Stimulated activated naive CD8-positive, alpha-beta T cell treated with anti-CD3 and anti-CD28 coated beads, Interleukin-15, Interleukin-2, amounts not matched to agents 100 ng/mL and 50 ng/mL, for 24 hours (primary cell): ENCODE results near the gene MED14.

Experiments used
- H3K27ac Mint-ChIP-seq: one replicate; pipeline ENCODE4 v1.8.0; 2021; ENCODE audit warnings: mild to moderate bottlenecking, mixed read lengths
- H3K27me3 Mint-ChIP-seq: one replicate; pipeline ENCODE4 v1.8.0; 2021; ENCODE audit warnings: mixed read lengths
- H3K36me3 Mint-ChIP-seq: one replicate; pipeline ENCODE4 v1.8.0; 2021; ENCODE audit warnings: low read depth, mixed read lengths
- H3K4me1 Mint-ChIP-seq: one replicate; pipeline ENCODE4 v1.8.0; 2021; ENCODE audit warnings: low read depth, mixed read lengths
- H3K4me3 Mint-ChIP-seq: one replicate; pipeline ENCODE4 v1.8.0; 2021; ENCODE audit warnings: mild to moderate bottlenecking, mixed read lengths
- H3K9me3 Mint-ChIP-seq: one replicate; pipeline ENCODE4 v1.8.0; 2021; ENCODE audit warnings: mixed read lengths

MED14 gene

DNA sequence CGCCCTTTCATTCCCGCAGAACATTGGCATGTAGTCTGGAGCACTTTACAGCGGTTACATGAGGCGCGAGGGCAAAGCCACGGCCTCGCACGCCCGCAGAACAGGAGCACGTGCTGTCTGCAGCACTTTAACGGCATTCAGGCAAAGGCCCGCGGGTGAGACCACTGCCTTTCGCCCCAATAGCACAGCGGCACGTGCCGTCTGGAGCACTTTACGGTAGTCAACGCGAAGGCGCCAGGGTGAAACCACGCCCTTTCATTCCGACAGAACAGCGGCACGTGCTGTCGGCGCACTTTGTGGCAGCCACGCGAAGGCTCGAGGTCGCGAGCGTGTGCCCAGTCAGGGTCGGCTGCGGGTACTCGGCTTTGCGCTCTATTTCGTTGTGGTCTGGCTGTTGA, 112.2 kb downstream of the MED14 start, which contains the start of gene MPC1L:
Gene MPC1L (plus strand): TSS at position 290 of the 398 bp plus-strand sequence. CDS start 138 bp downstream, outside the sequence.
- no peaks in the 10 kb centered on the region for H3K9me3 Mint-ChIP-seq
- H3K4me1 Mint-ChIP-seq: no peaks in the 10 kb centered on the region
- peaks cover 12% of the 10 kb centered on the region for H3K36me3 Mint-ChIP-seq
- no peak within 1 kb of the TSS for H3K4me3 Mint-ChIP-seq
- no peaks in the 10 kb centered on the region for H3K27me3 Mint-ChIP-seq
- no peak within 1 kb of the TSS for H3K27ac Mint-ChIP-seq

DNA sequence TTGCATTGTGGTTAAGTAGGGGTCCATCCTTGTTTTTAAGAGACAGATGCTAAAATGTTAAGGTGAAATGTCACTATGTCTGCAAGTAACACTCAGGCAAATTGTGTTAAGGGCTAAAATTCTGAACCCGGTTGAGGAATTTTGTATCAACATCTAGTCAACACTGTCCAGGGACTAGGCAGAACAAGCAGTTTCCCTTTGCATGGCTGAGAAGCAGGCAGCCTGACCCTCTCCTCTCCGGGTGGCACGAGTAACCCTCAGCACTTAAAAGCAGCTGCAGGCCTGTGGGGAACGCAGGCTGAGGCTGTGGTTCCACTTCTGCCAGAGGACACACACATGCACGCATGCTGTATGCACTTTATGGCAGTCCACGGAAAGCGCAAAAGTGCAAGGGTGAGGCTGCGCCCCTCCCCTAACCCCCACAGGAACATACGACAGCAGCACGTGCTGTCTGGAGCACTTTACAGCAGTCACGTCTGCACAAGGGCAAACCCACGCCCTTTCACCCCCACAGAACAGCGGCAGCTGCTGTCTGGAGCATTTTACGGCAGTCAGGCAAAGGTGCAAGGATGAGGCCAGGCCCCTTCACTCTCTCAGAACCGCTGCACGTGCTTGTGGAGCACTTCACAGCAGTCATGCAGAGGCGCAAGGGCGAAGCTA, 112.7 kb downstream of the MED14 start:
- H3K9me3 Mint-ChIP-seq: no peaks in the 10 kb centered on the region
- no peak overlapping the region for H3K4me3 Mint-ChIP-seq
- H3K36me3 Mint-ChIP-seq: peaks cover 7% of the 10 kb centered on the region
- no peaks in the 10 kb centered on the region for H3K4me1 Mint-ChIP-seq
- no peaks in the 10 kb centered on the region for H3K27me3 Mint-ChIP-seq
- H3K27ac Mint-ChIP-seq: no peak overlapping the region

DNA sequence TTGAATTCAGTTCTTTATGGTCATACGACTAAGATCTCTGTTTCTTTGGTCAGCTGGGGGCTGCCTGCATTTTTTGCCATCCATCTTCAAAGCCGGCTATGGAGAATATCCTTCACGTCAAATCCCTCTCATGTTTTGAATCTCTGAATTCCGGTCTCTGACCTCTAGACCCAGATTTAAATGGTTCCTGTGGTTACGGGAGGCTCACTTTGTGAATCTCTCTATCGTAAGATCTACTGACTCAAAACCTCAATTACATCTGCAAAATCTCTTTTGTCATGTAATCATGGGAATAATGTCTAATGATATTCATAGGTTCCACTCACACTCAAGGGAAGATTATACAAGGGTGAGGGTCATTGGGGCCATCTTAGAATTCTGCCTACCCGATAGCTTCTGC, 117.8 kb downstream of the MED14 start:
- no peaks in the 10 kb centered on the region for H3K36me3 Mint-ChIP-seq
- H3K4me1 Mint-ChIP-seq: no peaks in the 10 kb centered on the region
- no peak overlapping the region for H3K4me3 Mint-ChIP-seq
- no peaks in the 10 kb centered on the region for H3K9me3 Mint-ChIP-seq
- no peak overlapping the region for H3K27ac Mint-ChIP-seq
- no peaks in the 10 kb centered on the region for H3K27me3 Mint-ChIP-seq

DNA sequence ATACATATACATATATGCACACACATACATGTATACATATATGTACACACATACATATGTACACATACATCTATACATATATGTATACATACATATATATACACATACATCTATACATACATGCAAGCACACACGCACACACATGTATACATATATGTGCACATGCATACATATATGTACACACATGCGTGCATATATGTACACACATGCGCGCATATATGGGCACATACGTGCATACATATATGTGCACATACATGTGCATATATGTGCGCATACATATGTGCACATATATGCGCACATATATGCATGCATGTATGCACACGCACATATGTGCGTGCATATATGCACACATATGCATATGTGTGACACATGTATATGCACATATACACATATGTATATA, 119.4 kb downstream of the MED14 start:
- no peaks in the 10 kb centered on the region for H3K9me3 Mint-ChIP-seq
- no peaks in the 10 kb centered on the region for H3K4me1 Mint-ChIP-seq
- H3K4me3 Mint-ChIP-seq: no peak overlapping the region
- H3K27me3 Mint-ChIP-seq: no peaks in the 10 kb centered on the region
- H3K36me3 Mint-ChIP-seq: no peaks in the 10 kb centered on the region
- H3K27ac Mint-ChIP-seq: no peak overlapping the region

DNA sequence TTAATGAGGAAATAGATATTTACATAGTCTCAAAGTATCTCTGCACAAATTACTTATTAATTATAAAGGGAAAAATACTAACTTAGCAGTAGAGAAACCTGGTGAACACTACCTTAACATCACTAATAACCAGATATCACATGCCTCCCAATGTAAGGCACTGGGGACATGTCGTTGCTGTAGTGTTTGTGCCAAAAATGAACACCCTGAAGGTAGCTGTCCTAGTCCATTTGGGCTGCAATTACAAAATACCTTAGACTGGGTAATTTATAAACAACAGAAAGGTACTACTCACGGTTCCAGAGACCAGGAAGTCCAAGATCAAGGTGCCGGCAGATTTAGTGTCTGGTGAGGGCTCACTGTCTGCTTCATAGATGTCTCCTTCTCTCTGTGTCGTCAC, 122.8 kb downstream of the MED14 start:
- Mint-ChIP-seq H3K9me3 (no peaks in the 10 kb centered on the region), H3K4me3 (no peak overlapping the region), H3K4me1 (no peaks in the 10 kb centered on the region), H3K27ac (no peak overlapping the region), H3K36me3 (no peaks in the 10 kb centered on the region), H3K27me3 (no peaks in the 10 kb centered on the region)

DNA sequence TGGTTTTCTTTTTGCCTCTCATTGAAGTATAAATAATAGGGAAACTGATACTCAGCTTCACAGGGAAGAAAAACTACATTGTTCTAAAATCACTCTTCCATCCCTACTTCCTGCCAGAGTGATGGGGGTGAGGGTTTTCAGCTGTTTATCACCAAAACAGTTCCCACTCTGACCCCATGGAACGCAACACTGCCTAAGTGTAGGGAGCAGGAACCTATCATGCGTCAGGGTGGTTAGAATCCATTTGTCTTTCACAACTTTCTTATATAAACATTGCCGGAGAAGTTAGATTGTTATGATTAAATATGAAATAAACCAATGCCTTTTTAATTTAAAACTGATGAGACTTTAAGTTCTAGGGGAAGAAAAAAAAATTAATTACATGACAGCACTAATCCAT, 128.0 kb downstream of the MED14 start:
- H3K4me3 Mint-ChIP-seq: no peak overlapping the region
- no peaks in the 10 kb centered on the region for H3K9me3 Mint-ChIP-seq
- no peak overlapping the region for H3K27ac Mint-ChIP-seq
- H3K36me3 Mint-ChIP-seq: peaks cover 14% of the 10 kb centered on the region
- no peaks in the 10 kb centered on the region for H3K4me1 Mint-ChIP-seq
- H3K27me3 Mint-ChIP-seq: no peaks in the 10 kb centered on the region

DNA sequence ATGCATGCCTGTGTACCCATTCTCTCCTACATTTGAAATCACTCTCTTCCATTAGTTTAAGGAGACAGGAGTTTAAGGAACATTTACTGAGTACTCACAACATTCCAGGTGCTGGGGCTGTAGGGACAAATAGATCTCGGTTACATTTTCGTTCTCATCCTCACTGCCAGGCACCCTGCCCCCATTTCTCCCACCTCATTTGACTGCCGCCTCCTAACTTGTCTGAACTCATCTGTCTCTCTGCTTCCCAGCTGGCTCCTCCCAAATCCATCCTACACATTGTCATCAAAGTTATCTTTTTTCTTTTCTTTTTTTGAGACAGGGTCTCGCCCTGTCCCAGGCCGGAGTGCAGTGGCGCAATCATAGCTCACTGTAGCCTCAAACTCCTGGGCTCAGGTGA, 131.9 kb downstream of the MED14 start:
- H3K36me3 Mint-ChIP-seq: peaks cover 40% of the 10 kb centered on the region
- no peak overlapping the region for H3K4me3 Mint-ChIP-seq
- no peaks in the 10 kb centered on the region for H3K4me1 Mint-ChIP-seq
- H3K27ac Mint-ChIP-seq: no peak overlapping the region
- H3K9me3 Mint-ChIP-seq: no peaks in the 10 kb centered on the region
- H3K27me3 Mint-ChIP-seq: no peaks in the 10 kb centered on the region
